Endothelial cell of umbilical vein (primary cell): ENCODE results near the gene FECH. TPM values are rescaled to one million over a fixed set of nuclear protein-coding genes. Genes with fewer than 3 reads are reported as not detected.

Experiments used
- BruUV-seq: library from RNA; stranded (reverse); fragments of 400-500 nt; replicated peaks from 2 replicates; lab custom pipeline; 2021; lab: Mats Ljungman, UMichigan
- CTCF ChIA-PET: fragments of 300-600, 350-600 bp; sonication (Branson Sonifier 250); formaldehyde crosslinking; loops from one replicate; lab custom pipeline; 2021; ENCODE audit warnings: antibody characterized with exemption, inconsistent platforms; lab: Charles Lee
- POLR2A ChIA-PET: fragments of 300-600, 350-600 bp; sonication (Branson Sonifier 250); formaldehyde crosslinking; loops from one replicate; lab custom pipeline; 2021; ENCODE audit warnings: antibody characterized with exemption, inconsistent platforms; lab: Charles Lee
- DNase-seq: peaks from one replicate; pipeline ENCODE4 v3.0.0-alpha.2; 2011; ENCODE audit warnings: low read depth, low spot score
- FAIRE-seq: peaks from 2 replicates; lab custom pipeline; 2011; peaks lifted over from hg19 to GRCh38; lab: Jason Lieb, UNC
- H2AFZ ChIP-seq: 2 replicates; pipeline ENCODE4 v1.6.0; 2012; ENCODE audit warnings: low read depth, low read length, control low read depth, inconsistent platforms
- H3K27ac ChIP-seq: 2 replicates; pipeline ENCODE4 v1.5.1; 2011; ENCODE audit warnings: low read depth, mild to moderate bottlenecking, control low read depth, low read length, moderate library complexity; ENCODE audit not compliant: insufficient read depth
- H3K27me3 ChIP-seq, 2 experiments: 2 replicates each; pipeline versions ENCODE4 v1.6.0 to v1.6.1; 2011; ENCODE audit warnings: low read length in 2 of 2, mixed read lengths in 1 of 2; ENCODE audit not compliant: control insufficient read depth in 2 of 2, insufficient read depth in 2 of 2
- H3K36me3 ChIP-seq, 2 experiments: 2 replicates in 1 of 2; 3 replicates in 1 of 2; pipeline ENCODE4 v1.5.1; 2011; ENCODE audit warnings: low read length in 2 of 2, mild to moderate bottlenecking in 1 of 2, moderate library complexity in 1 of 2; ENCODE audit not compliant: control insufficient read depth in 2 of 2, insufficient read depth in 2 of 2; ENCODE audit errors: extremely low read depth in 1 of 2
- H3K4me1 ChIP-seq: 3 replicates; pipeline ENCODE4 v1.5.1; 2011; ENCODE audit warnings: mild to moderate bottlenecking, low read length; ENCODE audit not compliant: control insufficient read depth, insufficient read depth; ENCODE audit errors: extremely low read depth
- H3K4me2 ChIP-seq: 2 replicates; pipeline ENCODE4 v1.6.1; 2011; ENCODE audit warnings: low read length, control low read depth, mixed read lengths; ENCODE audit not compliant: insufficient read depth
- H3K4me3 ChIP-seq, 3 experiments: fragments of 200-600 bp in 1 of 3; sonication (generic), shearing (Covaris generic) in 1 of 3; replicated peaks in 1 of 3; 2 replicates each; pipeline ENCODE4 v1.5.1; 2011 to 2016; ENCODE audit warnings: control low read depth in 3 of 3, low read length in 3 of 3, mild to moderate bottlenecking in 2 of 3, inconsistent platforms in 1 of 3, low read depth in 1 of 3, moderate library complexity in 1 of 3; ENCODE audit not compliant: insufficient read depth in 1 of 3
- H3K79me2 ChIP-seq: 2 replicates; pipeline ENCODE4 v1.6.0; 2012; ENCODE audit warnings: low read length, inconsistent platforms; ENCODE audit not compliant: control insufficient read depth, insufficient read depth
- H3K9ac ChIP-seq: replicated peaks from 2 replicates; pipeline ENCODE3; 2011; ENCODE audit warnings: low read length, control low read depth; ENCODE audit not compliant: insufficient read depth; ENCODE audit errors: extremely low read depth
- H3K9me1 ChIP-seq: replicated peaks from 3 replicates; pipeline ENCODE4 v1.6.0; 2011; ENCODE audit warnings: mild to moderate bottlenecking, low read length; ENCODE audit not compliant: control insufficient read depth, insufficient read depth; ENCODE audit errors: extremely low read depth
- H3K9me3 ChIP-seq: replicated peaks from 2 replicates; pipeline ENCODE4 v1.5.1; 2012; ENCODE audit warnings: low read length, inconsistent platforms; ENCODE audit not compliant: control insufficient read depth, insufficient read depth
- H4K20me1 ChIP-seq: replicated peaks from 2 replicates; pipeline ENCODE3; 2011; ENCODE audit warnings: mild to moderate bottlenecking, low read length; ENCODE audit not compliant: control insufficient read depth, insufficient read depth; ENCODE audit errors: extremely low read depth
- EZH2 ChIP-seq: IDR thresholded peaks from 2 replicates; pipeline ENCODE4 v1.6.1; 2012; ENCODE audit warnings: borderline replicate concordance, low read depth, mild to moderate bottlenecking, moderate library complexity, low read length, inconsistent platforms; ENCODE audit not compliant: severe bottlenecking
- FOS ChIP-seq: IDR thresholded peaks from 2 replicates; pipeline ENCODE4 v1.6.1; 2011; ENCODE audit warnings: mild to moderate bottlenecking, low read length, moderate library complexity, borderline replicate concordance; ENCODE audit not compliant: insufficient read depth
- GATA2 ChIP-seq: IDR thresholded peaks from 2 replicates; pipeline ENCODE4 v1.7.0; 2011; ENCODE audit warnings: low read depth, mild to moderate bottlenecking, moderate library complexity, mixed read lengths, low read length; ENCODE audit not compliant: insufficient read length, insufficient read depth
- JUN ChIP-seq: IDR thresholded peaks from 2 replicates; pipeline ENCODE4 v1.6.1; 2011; ENCODE audit warnings: borderline replicate concordance, low read depth; ENCODE audit not compliant: insufficient read length, insufficient read depth
- MYC ChIP-seq: IDR thresholded peaks from one replicate; pipeline ENCODE4 v1.6.1; 2011; ENCODE audit warnings: mild to moderate bottlenecking, low read depth, low read length
- POLR2A ChIP-seq: IDR thresholded peaks from 2 replicates; pipeline ENCODE4 v1.6.1; 2012; ENCODE audit warnings: low read depth, mild to moderate bottlenecking, control low read depth, low read length
- POLR2AphosphoS5 ChIP-seq: IDR thresholded peaks from 2 replicates; pipeline ENCODE4 v1.6.1; 2012; ENCODE audit warnings: low read depth, mild to moderate bottlenecking, control low read depth, low read length, moderate library complexity; ENCODE audit not compliant: insufficient read depth
- dilution Hi-C: fragments of 300-500 bp; cut with MboI; formaldehyde crosslinking; loops from one replicate; pipeline ENCODE4 v1.15.0; 2019; ENCODE audit warnings: low sequenced_read_pairs; ENCODE audit not compliant: extremely low pct_ligation_motif_present
- intact Hi-C: fragments of 100-400 bp; cut with micrococcal nuclease; formaldehyde crosslinking; loops from one replicate; pipeline ENCODE4 v1.10.0; 2022
- polyA plus RNA-seq, 4 experiments: library from polyadenylated mRNA; depleted of rRNA in 3 of 4; stranded (reverse) in 3 of 4; unstranded in 1 of 4; fragments of >200 nt; gene quantifications; 2 replicates each; pipeline versions ENCODE4 v1.2.1 to v1.2.3, GENCODE V29; 2011 to 2012; ENCODE audit warnings: missing spikeins in 1 of 4
- total RNA-seq: library from RNA; stranded (reverse); gene quantifications from 2 replicates; pipeline ENCODE4 v1.2.3, GENCODE V29; 2021
- TF ChIP-seq, protein P1 (sequence below): IDR thresholded peaks from 2 replicates; pipeline ENCODE4 v1.6.1; 2011; ENCODE audit not compliant: insufficient read depth, insufficient read length
- TF ChIP-seq, protein P2 (sequence below), 2 donors: IDR thresholded peaks; 1 replicate in 1 of 2; 2 replicates in 1 of 2; pipeline ENCODE4 v1.5.1; 2011; ENCODE audit warnings: low read length in 2 of 2, mild to moderate bottlenecking in 2 of 2, moderate library complexity in 2 of 2, control low read depth in 1 of 2, inconsistent platforms in 1 of 2, low read depth in 1 of 2; ENCODE audit not compliant: insufficient read depth in 1 of 2; ENCODE audit errors: extremely low read depth in 1 of 2

The FECH gene
- total and polyA plus RNA-seq, 2 donors (not counting 3 experiments of a cell fraction or from before 2014, with no cell fraction given) = 25.3 to 27.9 TPM

DNA sequence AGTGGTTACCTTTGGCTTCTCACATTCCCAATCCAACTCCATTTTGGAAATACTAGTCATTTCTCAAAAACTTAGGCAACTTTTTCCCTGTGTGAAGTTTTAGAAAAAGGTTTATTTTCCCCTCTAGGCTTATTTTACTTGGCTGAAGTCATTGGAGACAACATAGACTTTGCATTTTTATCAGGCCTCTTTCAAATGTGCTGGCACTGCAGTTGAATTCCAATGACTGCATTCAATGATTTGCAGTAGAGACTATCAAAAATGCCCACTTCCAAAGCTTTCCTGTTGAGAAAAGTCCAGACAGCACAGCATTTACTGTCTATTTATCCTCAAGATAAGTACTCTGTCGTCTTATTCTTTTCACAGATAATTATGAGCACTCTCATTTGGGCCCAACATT, 81.3 kb downstream of the FECH start:
- dilution Hi-C loops = no loop called here
- no peak overlapping the region for H2AFZ ChIP-seq
- no peaks in the 10 kb centered on the region for H3K4me1 ChIP-seq
- TF ChIP-seq JUN (no peak), POLR2AphosphoS5 (no peak), GATA2 (no peak), EZH2 (no peak), MYC (no peak), POLR2A (no peak), FOS (no peak)
- TF ChIP-seq, protein P1, sequence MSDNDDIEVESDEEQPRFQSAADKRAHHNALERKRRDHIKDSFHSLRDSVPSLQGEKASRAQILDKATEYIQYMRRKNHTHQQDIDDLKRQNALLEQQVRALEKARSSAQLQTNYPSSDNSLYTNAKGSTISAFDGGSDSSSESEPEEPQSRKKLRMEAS = no peak
- TF ChIP-seq, protein P2, sequence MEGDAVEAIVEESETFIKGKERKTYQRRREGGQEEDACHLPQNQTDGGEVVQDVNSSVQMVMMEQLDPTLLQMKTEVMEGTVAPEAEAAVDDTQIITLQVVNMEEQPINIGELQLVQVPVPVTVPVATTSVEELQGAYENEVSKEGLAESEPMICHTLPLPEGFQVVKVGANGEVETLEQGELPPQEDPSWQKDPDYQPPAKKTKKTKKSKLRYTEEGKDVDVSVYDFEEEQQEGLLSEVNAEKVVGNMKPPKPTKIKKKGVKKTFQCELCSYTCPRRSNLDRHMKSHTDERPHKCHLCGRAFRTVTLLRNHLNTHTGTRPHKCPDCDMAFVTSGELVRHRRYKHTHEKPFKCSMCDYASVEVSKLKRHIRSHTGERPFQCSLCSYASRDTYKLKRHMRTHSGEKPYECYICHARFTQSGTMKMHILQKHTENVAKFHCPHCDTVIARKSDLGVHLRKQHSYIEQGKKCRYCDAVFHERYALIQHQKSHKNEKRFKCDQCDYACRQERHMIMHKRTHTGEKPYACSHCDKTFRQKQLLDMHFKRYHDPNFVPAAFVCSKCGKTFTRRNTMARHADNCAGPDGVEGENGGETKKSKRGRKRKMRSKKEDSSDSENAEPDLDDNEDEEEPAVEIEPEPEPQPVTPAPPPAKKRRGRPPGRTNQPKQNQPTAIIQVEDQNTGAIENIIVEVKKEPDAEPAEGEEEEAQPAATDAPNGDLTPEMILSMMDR (IDR thresholded peaks at IDR 0.05; ENCODE audit: extremely low read depth in 1 of 2, insufficient read depth in 1 of 2, low read depth in 1 of 2, low read length in 2 of 2) = no peak
- H3K9me1 ChIP-seq = no peaks in the 10 kb centered on the region
- H3K9me3 ChIP-seq = no peaks in the 10 kb centered on the region
- DNase-seq = no peak
- H3K36me3 ChIP-seq = no peaks in the 10 kb centered on the region
- BruUV-seq = no TSS peak
- CTCF ChIA-PET = no interaction called here
- no peak overlapping the region for H3K9ac ChIP-seq
- H3K4me3 ChIP-seq = no peak overlapping the region
- no peaks in the 10 kb centered on the region for H3K27me3 ChIP-seq
- FAIRE-seq = no peak
- H3K79me2 ChIP-seq = no peaks in the 10 kb centered on the region
- H3K27ac ChIP-seq = no peak overlapping the region
- intact Hi-C loops = loop anchor here (10.0 kb wide), 1 partner anchor 60 kb away; no protein-coding TSS in a partner anchor
- no peaks in the 10 kb centered on the region for H4K20me1 ChIP-seq
- no peak overlapping the region for H3K4me2 ChIP-seq
- POLR2A ChIA-PET = no interaction called here
